H1 (cell line): Measurements from ENCODE around the gene CTTNBP2. TPM values are rescaled to one million over a fixed set of nuclear protein-coding genes. Genes with fewer than 3 reads are reported as not detected.

ENCODE experiments used
- CTCF ChIA-PET: fragments of 300-600 bp; sonication (Branson Sonifier 250); formaldehyde crosslinking; loops from one replicate; lab custom pipeline; 2021; ENCODE audit not compliant: partially characterized antibody; lab: Charles Lee
- POLR2A ChIA-PET: fragments of 300-600 bp; sonication (Branson Sonifier 250); formaldehyde crosslinking; loops from one replicate; lab custom pipeline; 2021; ENCODE audit warnings: inconsistent platforms; ENCODE audit not compliant: partially characterized antibody; lab: Charles Lee
- DNase-seq, 2 experiments: peaks; one replicate each; pipeline versions ENCODE4 v3.0.0 to v3.0.0-alpha.2; 2010 to 2022; ENCODE audit warnings: low spot score in 2 of 2, low read depth in 1 of 2, mixed read lengths in 1 of 2
- FAIRE-seq: peaks from 2 replicates; lab custom pipeline; 2011; peaks lifted over from hg19 to GRCh38; lab: Jason Lieb, UNC
- H2AFZ ChIP-seq: 2 replicates; pipeline ENCODE4 v1.8.1; 2012; ENCODE audit warnings: low read length, inconsistent platforms
- H2AK5ac ChIP-seq: 2 replicates; pipeline ENCODE4 v1.6.1; 2013; ENCODE audit warnings: low read depth, low read length
- H2BK120ac ChIP-seq: replicated peaks from 2 replicates; pipeline ENCODE3; 2013; ENCODE audit warnings: low read depth, low read length, inconsistent platforms
- H2BK12ac ChIP-seq: 2 replicates; pipeline ENCODE4 v1.6.1; 2013; ENCODE audit warnings: low read depth, low read length
- H2BK15ac ChIP-seq: 2 replicates; pipeline ENCODE4 v1.6.1; 2013; ENCODE audit warnings: low read length
- H2BK20ac ChIP-seq: 2 replicates; pipeline ENCODE4 v1.6.1; 2013; ENCODE audit warnings: low read length
- H2BK5ac ChIP-seq: 2 replicates; pipeline ENCODE4 v1.6.1; 2013; ENCODE audit warnings: low read depth, low read length
- H3K14ac ChIP-seq: 2 replicates; pipeline ENCODE4 v1.6.1; 2013; ENCODE audit warnings: inconsistent platforms; ENCODE audit not compliant: insufficient read length
- H3K18ac ChIP-seq: 2 replicates; pipeline ENCODE4 v1.6.1; 2013; ENCODE audit warnings: low read length; ENCODE audit errors: extremely low read depth
- H3K23ac ChIP-seq: 2 replicates; pipeline ENCODE4 v1.6.1; 2013; ENCODE audit warnings: inconsistent platforms; ENCODE audit not compliant: insufficient read length
- H3K23me2 ChIP-seq: 2 replicates; pipeline ENCODE4 v1.6.1; 2013; ENCODE audit warnings: low read depth, low read length
- H3K27ac ChIP-seq: 2 replicates; pipeline ENCODE4 v1.6.1; 2011; ENCODE audit warnings: low read depth, low read length, inconsistent platforms
- H3K27me3 ChIP-seq, 4 experiments: replicated peaks in 1 of 4; 1 replicate in 1 of 4; 2 replicates in 3 of 4; pipeline versions ENCODE4 v1.6.1 to v1.8.1; 2011 to 2013; ENCODE audit warnings: low read length in 3 of 4, mild to moderate bottlenecking in 3 of 4, inconsistent platforms in 2 of 4, mixed read lengths in 2 of 4, moderate library complexity in 1 of 4; ENCODE audit not compliant: control insufficient read depth in 3 of 4, insufficient read depth in 3 of 4; ENCODE audit errors: extremely low read depth in 1 of 4
- H3K36me3 ChIP-seq, 4 experiments: 2 replicates each; pipeline versions ENCODE4 v1.6.1 to v1.8.1; 2011 to 2013; ENCODE audit warnings: mild to moderate bottlenecking in 4 of 4, low read length in 3 of 4, moderate library complexity in 2 of 4, control low read depth in 1 of 4, inconsistent platforms in 1 of 4; ENCODE audit not compliant: insufficient read depth in 4 of 4, control insufficient read depth in 2 of 4
- H3K4ac ChIP-seq: replicated peaks from 2 replicates; pipeline ENCODE3; 2013; ENCODE audit warnings: low read length, low read depth, mixed read lengths, inconsistent platforms; ENCODE audit not compliant: insufficient read length
- H3K4me1 ChIP-seq, 4 experiments: replicated peaks in 1 of 4; 1 replicate in 1 of 4; 2 replicates in 3 of 4; pipeline versions ENCODE4 v1.6.1 to v1.8.1; 2011 to 2013; ENCODE audit warnings: low read length in 3 of 4, inconsistent platforms in 2 of 4, mixed read lengths in 1 of 4; ENCODE audit not compliant: insufficient read depth in 4 of 4, control insufficient read depth in 3 of 4
- H3K4me2 ChIP-seq, 2 experiments: 2 replicates each; pipeline versions ENCODE4 v1.6.1 to v1.8.1; 2011 to 2013; ENCODE audit warnings: low read depth in 2 of 2, low read length in 2 of 2, control low read depth in 1 of 2, inconsistent platforms in 1 of 2, mild to moderate bottlenecking in 1 of 2; ENCODE audit not compliant: insufficient read depth in 1 of 2
- H3K4me3 ChIP-seq, 4 experiments: fragments of 200-600, 300-600 bp in 1 of 4; sonication (generic), shearing (Covaris generic), sonication (Bioruptor Twin) in 1 of 4; 2 replicates each; pipeline versions ENCODE4 v1.5.1 to v1.8.1; 2011 to 2016; ENCODE audit warnings: low read length in 4 of 4, low read depth in 3 of 4, control low read depth in 2 of 4, inconsistent platforms in 2 of 4, mild to moderate bottlenecking in 2 of 4, mixed read lengths in 1 of 4, moderate library complexity in 1 of 4; ENCODE audit not compliant: insufficient read depth in 2 of 4; ENCODE audit errors: extremely low read depth in 1 of 4
- H3K56ac ChIP-seq: replicated peaks from 2 replicates; pipeline ENCODE3; 2013; ENCODE audit warnings: low read depth, mild to moderate bottlenecking, mixed read lengths, low read length, inconsistent platforms; ENCODE audit not compliant: insufficient read length
- H3K79me1 ChIP-seq: 2 replicates; pipeline ENCODE4 v1.6.1; 2013; ENCODE audit warnings: low read depth, low read length, control low read depth
- H3K79me2 ChIP-seq, 2 experiments: 2 replicates each; pipeline versions ENCODE4 v1.6.1 to v1.8.1; 2012 to 2013; ENCODE audit warnings: low read length in 2 of 2, mild to moderate bottlenecking in 2 of 2, inconsistent platforms in 1 of 2; ENCODE audit not compliant: insufficient read depth in 2 of 2, control insufficient read depth in 1 of 2
- H3K9ac ChIP-seq, 4 experiments: replicated peaks in 1 of 4; 1 replicate in 1 of 4; 2 replicates in 3 of 4; pipeline versions ENCODE4 v1.6.1 to v1.8.1; 2011 to 2013; ENCODE audit warnings: low read depth in 3 of 4, low read length in 3 of 4, control low read depth in 2 of 4, mild to moderate bottlenecking in 2 of 4, moderate library complexity in 2 of 4, inconsistent platforms in 1 of 4; ENCODE audit errors: extremely low read depth in 1 of 4
- H3K9me3 ChIP-seq, 2 experiments: 2 replicates each; pipeline versions ENCODE4 v1.6.1 to v1.8.1; 2012 to 2013; ENCODE audit warnings: mild to moderate bottlenecking in 2 of 2, moderate library complexity in 2 of 2, control low read depth in 1 of 2, inconsistent platforms in 1 of 2, low read depth in 1 of 2, low read length in 1 of 2, mixed read lengths in 1 of 2; ENCODE audit not compliant: insufficient read depth in 2 of 2
- H4K20me1 ChIP-seq, 2 experiments: replicated peaks in 1 of 2; 2 replicates each; pipeline versions ENCODE3 to v1.8.1; 2011 to 2013; ENCODE audit warnings: inconsistent platforms in 2 of 2, low read length in 2 of 2, mild to moderate bottlenecking in 1 of 2; ENCODE audit not compliant: insufficient read depth in 2 of 2, control insufficient read depth in 1 of 2
- H4K5ac ChIP-seq: 2 replicates; pipeline ENCODE4 v1.6.1; 2013; ENCODE audit warnings: low read length, low read depth, mixed read lengths, inconsistent platforms; ENCODE audit not compliant: insufficient read length
- H4K8ac ChIP-seq: 2 replicates; pipeline ENCODE4 v1.8.0; 2013; ENCODE audit warnings: mild to moderate bottlenecking, moderate library complexity, low read length, inconsistent platforms; ENCODE audit not compliant: insufficient read depth; ENCODE audit errors: extremely low read depth
- H4K91ac ChIP-seq: replicated peaks from 2 replicates; pipeline ENCODE3; 2013; ENCODE audit warnings: low read length, mixed read lengths, inconsistent platforms; ENCODE audit not compliant: insufficient read length
- BRCA1 ChIP-seq: IDR thresholded peaks from 2 replicates; pipeline ENCODE4 v1.6.1; 2012; ENCODE audit warnings: low read depth, low read length, improper control_type of control experiment
- CBX5 ChIP-seq: fragments of 300-800, 300-1000 bp; sonication (generic); IDR thresholded peaks from 2 replicates; pipeline ENCODE4 v1.7.1; 2016; ENCODE audit warnings: antibody characterized with exemption, low read length, low read depth
- CEBPB ChIP-seq: IDR thresholded peaks from 2 replicates; pipeline ENCODE4 v1.6.1; 2012; ENCODE audit warnings: low read depth, low read length
- CTCF ChIP-seq, 3 experiments: IDR thresholded peaks; 1 replicate in 2 of 3; 2 replicates in 1 of 3; pipeline versions ENCODE4 v1.5.1 to v1.6.1; 2011; ENCODE audit warnings: low read length in 3 of 3, mild to moderate bottlenecking in 3 of 3, inconsistent platforms in 2 of 3, low read depth in 1 of 3, moderate library complexity in 1 of 3; ENCODE audit not compliant: insufficient read depth in 1 of 3; ENCODE audit errors: control extremely low read depth in 1 of 3
- EP300 ChIP-seq, 2 experiments: IDR thresholded peaks; 1 replicate in 1 of 2; 2 replicates in 1 of 2; pipeline ENCODE4 v1.6.1; 2011 to 2012; ENCODE audit warnings: low read depth in 2 of 2, low read length in 2 of 2, mild to moderate bottlenecking in 2 of 2, borderline replicate concordance in 1 of 2, inconsistent platforms in 1 of 2, moderate library complexity in 1 of 2
- KDM1A ChIP-seq: fragments of 200-600, 300-600 bp; sonication (generic); IDR thresholded peaks from 2 replicates; pipeline ENCODE4 v1.7.1; 2016; ENCODE audit warnings: mild to moderate bottlenecking, low read length, borderline replicate concordance
- KDM4A ChIP-seq: IDR thresholded peaks from one replicate; pipeline ENCODE4 v1.7.1; 2012; ENCODE audit warnings: low read depth, mild to moderate bottlenecking, moderate library complexity, low read length, inconsistent platforms; ENCODE audit not compliant: severe bottlenecking
- SIRT6 ChIP-seq: IDR thresholded peaks from one replicate; pipeline ENCODE4 v1.7.1; 2012; ENCODE audit warnings: low read length, inconsistent platforms
- SUZ12 ChIP-seq: fragments of 200-600 bp; sonication (generic); IDR thresholded peaks from 2 replicates; pipeline ENCODE4 v1.6.1; 2012; ENCODE audit warnings: mild to moderate bottlenecking, inconsistent platforms, low read length, moderate library complexity, mixed read lengths
- TCF12 ChIP-seq: IDR thresholded peaks from 2 replicates; pipeline ENCODE4 v1.6.1; 2011; ENCODE audit warnings: low read depth, mild to moderate bottlenecking, low read length
- WGBS, 2 experiments: shearing (Covaris generic) in 1 of 2; methylation state at CpG; one replicate each; pipeline versions ENCODE4 v1.1.6 to v1.1.7; 2013 to 2015; ENCODE audit warnings: low lambda C conversion rate in 2 of 2, mixed read lengths in 2 of 2, inconsistent platforms in 1 of 2, low coverage in 1 of 2, missing lambda C conversion rate in 1 of 2; ENCODE audit not compliant: insufficient replicate concordance in 2 of 2, insufficient coverage in 1 of 2, insufficient read length in 1 of 2; ENCODE audit errors: extremely low coverage in 1 of 2, missing lambda C conversion rate in 1 of 2; 5-methylcytosine and 5-hydroxymethylcytosine counted together
- polyA plus RNA-seq, 7 experiments: library from polyadenylated mRNA; depleted of rRNA in 3 of 7; stranded (reverse) in 5 of 7; unstranded in 2 of 7; fragments of >200 nt in 5 of 7; fragments of 200-250 nt in 2 of 7; gene quantifications; 1 replicate in 5 of 7; 2 replicates in 1 of 7; 4 replicates in 1 of 7; pipeline versions ENCODE4 v1.2.1 to v1.2.3, GENCODE V29; 2011 to 2013; ENCODE audit warnings: missing spikeins in 2 of 7, mixed read lengths in 2 of 7
- total RNA-seq: library from RNA; stranded (reverse); fragmentation: NEBNext Ultra II Directional; extraction: Animal tissue kit (Norgen Biotek cat#: 25700); gene quantifications from 2 replicates; pipeline ENCODE4 v1.2.1, GENCODE V29; 2021
- TF ChIP-seq, protein P1 (sequence below): IDR thresholded peaks from 2 replicates; pipeline ENCODE4 v1.6.1; 2012; ENCODE audit warnings: inconsistent platforms

The CTTNBP2 gene
- total and polyA plus RNA-seq, 2 of the 8 experiments (the other 6 are each of a cell fraction or from before 2014, with no cell fraction given), result 15.3 to 35.1 TPM

DNA sequence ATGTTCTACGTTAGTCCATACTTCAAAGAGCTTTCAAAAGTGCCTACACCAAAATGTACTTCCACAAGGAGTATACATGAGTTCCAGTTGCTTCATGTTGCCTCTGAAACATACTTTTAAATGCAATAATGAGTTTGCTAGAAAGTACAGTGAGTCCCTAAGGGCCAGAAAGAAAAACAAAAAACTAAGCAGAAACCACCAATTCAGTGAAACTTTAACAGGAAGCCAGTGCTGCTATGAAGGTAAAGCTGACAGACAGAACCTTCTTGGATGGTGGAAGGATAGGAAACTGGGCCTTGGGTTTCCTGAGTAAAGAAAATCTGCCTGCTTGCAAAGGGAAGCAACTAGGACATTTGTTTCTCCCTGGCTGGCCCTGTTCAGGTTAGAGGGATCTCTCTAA is 104.2 kb downstream of the CTTNBP2 start:
- no peak overlapping the region for H2BK15ac ChIP-seq
- H3K9ac ChIP-seq, result no peak overlapping the region
- H4K20me1 ChIP-seq, result no peaks in the 10 kb centered on the region
- no peak for FAIRE-seq
- no peaks in the 10 kb centered on the region for H3K27me3 ChIP-seq
- H3K4me2 ChIP-seq, result no peak overlapping the region
- WGBS, 2 experiments, result 94% methylated on average over 1 of the region's 1 CpG; no CpG with 5 or more reads in 1 of the 2 experiments
- H2AFZ ChIP-seq, result no peak overlapping the region
- H3K79me2 ChIP-seq, result no peaks in the 10 kb centered on the region
- H3K23ac ChIP-seq, result no peak overlapping the region
- no peak overlapping the region for H2BK20ac ChIP-seq
- H2AK5ac ChIP-seq, result no peak overlapping the region
- H2BK120ac ChIP-seq, result no peak overlapping the region
- ChIA-PET CTCF (interaction anchor here (1.6 to 2.9 kb wide), 2 partner anchors 10 to 23 kb away, joined by 8 to 9 read pairs; no protein-coding TSS in a partner anchor), POLR2A (no interaction called here)
- H3K56ac ChIP-seq, result no peak overlapping the region
- H4K8ac ChIP-seq, result no peak overlapping the region
- no peak overlapping the region for H3K18ac ChIP-seq
- H3K4me1 ChIP-seq, result no peaks in the 10 kb centered on the region
- H3K4ac ChIP-seq, result no peak overlapping the region
- no peaks in the 10 kb centered on the region; the same call in 1 of the 2 replicates for H3K23me2 ChIP-seq
- H4K5ac ChIP-seq, result no peak overlapping the region
- peaks cover 0 to 37% (median 11%) of the 10 kb centered on the region in 4 experiments; a peak in 6 of 8 replicates for H3K36me3 ChIP-seq
- H3K14ac ChIP-seq, result no peak overlapping the region
- no peaks in the 10 kb centered on the region; the same call in 1 of the 2 replicates for H3K79me1 ChIP-seq
- H2BK5ac ChIP-seq, result no peak overlapping the region
- no peak overlapping the region for H2BK12ac ChIP-seq
- no peaks in the 10 kb centered on the region for H3K9me3 ChIP-seq
- no peak overlapping the region for H3K4me3 ChIP-seq
- no peak overlapping the region for H3K27ac ChIP-seq
- no peak for DNase-seq
- no peak overlapping the region for H4K91ac ChIP-seq
- TF ChIP-seq, protein P1, sequence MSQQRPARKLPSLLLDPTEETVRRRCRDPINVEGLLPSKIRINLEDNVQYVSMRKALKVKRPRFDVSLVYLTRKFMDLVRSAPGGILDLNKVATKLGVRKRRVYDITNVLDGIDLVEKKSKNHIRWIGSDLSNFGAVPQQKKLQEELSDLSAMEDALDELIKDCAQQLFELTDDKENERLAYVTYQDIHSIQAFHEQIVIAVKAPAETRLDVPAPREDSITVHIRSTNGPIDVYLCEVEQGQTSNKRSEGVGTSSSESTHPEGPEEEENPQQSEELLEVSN, result no peak
- no peak for TF ChIP-seq CEBPB
- TF ChIP-seq BRCA1, result no peak
- TF ChIP-seq CTCF (IDR thresholded peaks at IDR 0.05; ENCODE audit: control extremely low read depth in 1 of 3, insufficient read depth in 1 of 3, low read depth in 1 of 3, low read length in 3 of 3), result no peak
- TF ChIP-seq KDM4A, result no peak
- no peak for TF ChIP-seq CBX5
- no peak for TF ChIP-seq KDM1A
- no peak for TF ChIP-seq SIRT6
- no peak for TF ChIP-seq TCF12
- TF ChIP-seq EP300 (IDR thresholded peaks at IDR 0.05; ENCODE audit: borderline replicate concordance in 1 of 2, low read depth in 2 of 2, low read length in 2 of 2), result no peak
- no peak for TF ChIP-seq SUZ12
